KMS-11 (cell line): ENCODE data around the gene WBP1L.

ENCODE experiments used
- H2AFZ ChIP-seq: fragments of 200-600 bp; sonication (generic); 2 replicates; pipeline ENCODE4 v1.6.1; 2016; ENCODE audit warnings: antibody characterized with exemption, mixed run types, low read depth
- H3K27ac ChIP-seq: fragments of 200-600 bp; sonication (generic); 2 replicates; pipeline ENCODE4 v1.6.1; 2016; ENCODE audit warnings: mild to moderate bottlenecking, mixed run types
- H3K27me3 ChIP-seq: fragments of 200-600 bp; sonication (generic); 2 replicates; pipeline ENCODE4 v1.6.1; 2017; ENCODE audit warnings: mild to moderate bottlenecking, low read depth, mixed run types, moderate library complexity; ENCODE audit not compliant: insufficient read depth
- H3K36me3 ChIP-seq: fragments of 200-600 bp; sonication (generic); 2 replicates; pipeline ENCODE4 v1.6.1; 2017; ENCODE audit warnings: mild to moderate bottlenecking, mixed run types; ENCODE audit not compliant: insufficient read depth
- H3K4me1 ChIP-seq: fragments of 200-600 bp; sonication (generic); 2 replicates; pipeline ENCODE4 v1.6.1; 2016; ENCODE audit warnings: mild to moderate bottlenecking, low read depth, mixed run types; ENCODE audit not compliant: poor library complexity, severe bottlenecking
- H3K4me2 ChIP-seq: fragments of 200-600 bp; sonication (generic); 2 replicates; pipeline ENCODE4 v1.7.0; 2016; ENCODE audit warnings: mild to moderate bottlenecking, mixed run types
- H3K4me3 ChIP-seq: fragments of 200-600 bp; sonication (generic); IDR thresholded peaks from 2 replicates; pipeline ENCODE4 v1.6.1; 2017; ENCODE audit warnings: low read depth, low read length, mixed read lengths; ENCODE audit not compliant: insufficient read depth
- H3K79me2 ChIP-seq: fragments of 200-600 bp; sonication (generic); 2 replicates; pipeline ENCODE4 v1.6.1; 2016; ENCODE audit warnings: low read depth, mixed run types; ENCODE audit not compliant: insufficient read depth
- H3K9ac ChIP-seq: fragments of 200-600 bp; sonication (generic); 2 replicates; pipeline ENCODE4 v1.6.1; 2016; ENCODE audit warnings: mild to moderate bottlenecking, mixed run types
- H4K20me1 ChIP-seq: fragments of 200-600 bp; sonication (generic); 2 replicates; pipeline ENCODE4 v1.6.1; 2016; ENCODE audit warnings: mild to moderate bottlenecking, mixed run types; ENCODE audit not compliant: insufficient read depth
- CTCF ChIP-seq: fragments of 200-600 bp; sonication (generic); conservative IDR thresholded peaks from 2 replicates; pipeline ENCODE4 v1.6.1; 2017; ENCODE audit warnings: low read depth, mild to moderate bottlenecking, antibody characterized with exemption, low read length, moderate library complexity, mixed read lengths

The WBP1L gene

GRCh38 chr10:102795453-102796406 lies 52.0 kb downstream of the WBP1L start:
- Histone ChIP-seq H3K79me2 (peaks cover 12% of the 10 kb centered on the region; the same call in 1 of the 2 replicates), H3K27me3 (no peaks in the 10 kb centered on the region), H4K20me1 (no peaks in the 10 kb centered on the region), H3K4me2 (peak overlapping the region; percentile 47), H3K27ac (peak overlapping the region; percentile 76), H3K9ac (peak overlapping the region; percentile 42; the same call in 1 of the 2 replicates), H3K4me1 (peaks cover 59% of the 10 kb centered on the region), H2AFZ (0 out of 2 replicates have a peak overlapping the region, but pooled peaks have one; percentile 27), H3K36me3 (no peaks in the 10 kb centered on the region), H3K4me3 (no peak overlapping the region)
- no peak for TF ChIP-seq CTCF

- H3K9ac ChIP-seq = peak overlapping the region; percentile 42; the same call in 1 of the 2 replicates
- peak overlapping the region; percentile 47 for H3K4me2 ChIP-seq
- peaks cover 12% of the 10 kb centered on the region; the same call in 1 of the 2 replicates for H3K79me2 ChIP-seq
- H3K27ac ChIP-seq = peak overlapping the region; percentile 76
- H3K27me3 ChIP-seq = no peaks in the 10 kb centered on the region
- no peak for TF ChIP-seq CTCF
- no peak overlapping the region for H3K4me3 ChIP-seq
- H3K4me1 ChIP-seq = peaks cover 58% of the 10 kb centered on the region
- no peaks in the 10 kb centered on the region for H3K36me3 ChIP-seq
- no peaks in the 10 kb centered on the region for H4K20me1 ChIP-seq
- H2AFZ ChIP-seq = 0 out of 2 replicates have a peak overlapping the region, but pooled peaks have one; percentile 27
Measured at GRCh38 chr10:102796407-102797176, 52.8 kb downstream of the WBP1L start.

GRCh38 chr10:102799691-102800471 lies 56.1 kb downstream of the WBP1L start:
- Histone ChIP-seq H4K20me1 (no peaks in the 10 kb centered on the region), H3K27ac (no peak overlapping the region), H3K4me2 (no peak overlapping the region), H3K9ac (no peak overlapping the region), H3K79me2 (peaks cover 12% of the 10 kb centered on the region; the same call in 1 of the 2 replicates), H3K4me3 (no peak overlapping the region), H3K36me3 (no peaks in the 10 kb centered on the region), H3K27me3 (no peaks in the 10 kb centered on the region), H2AFZ (no peak overlapping the region), H3K4me1 (peaks cover 73% of the 10 kb centered on the region)
- TF ChIP-seq CTCF = no peak
